RPMI7951 (cell line): ENCODE measurements around the gene MAML3. TPM values are rescaled to one million over a fixed set of nuclear protein-coding genes. Genes with fewer than 3 reads are reported as not detected.
A peak's percentile ranks its signal among the peaks of the same experiment; 100 is the strongest.
"Not testable (repeated sequence)": the region's sequence is repeated elsewhere in the genome, so short reads cannot be mapped to it uniquely, and the experiment has no call there.

Experiments
- DNase-seq: peaks from one replicate; pipeline ENCODE4 v3.0.0-alpha.2; 2012; ENCODE audit warnings: low read depth
- total RNA-seq: library from RNA; depleted of rRNA; stranded (reverse); fragments of >200 nt; shearing (Covaris generic); gene quantifications from 2 replicates; pipeline ENCODE4 v1.2.3, GENCODE V29; 2014

Gene MAML3
- total RNA-seq, 1 experiment from 2014 or later = 3.2 TPM

- no peak for DNase-seq
Measured at GRCh38 chr4:139962130-139962684, 191.8 kb downstream of the MAML3 start.

DNA sequence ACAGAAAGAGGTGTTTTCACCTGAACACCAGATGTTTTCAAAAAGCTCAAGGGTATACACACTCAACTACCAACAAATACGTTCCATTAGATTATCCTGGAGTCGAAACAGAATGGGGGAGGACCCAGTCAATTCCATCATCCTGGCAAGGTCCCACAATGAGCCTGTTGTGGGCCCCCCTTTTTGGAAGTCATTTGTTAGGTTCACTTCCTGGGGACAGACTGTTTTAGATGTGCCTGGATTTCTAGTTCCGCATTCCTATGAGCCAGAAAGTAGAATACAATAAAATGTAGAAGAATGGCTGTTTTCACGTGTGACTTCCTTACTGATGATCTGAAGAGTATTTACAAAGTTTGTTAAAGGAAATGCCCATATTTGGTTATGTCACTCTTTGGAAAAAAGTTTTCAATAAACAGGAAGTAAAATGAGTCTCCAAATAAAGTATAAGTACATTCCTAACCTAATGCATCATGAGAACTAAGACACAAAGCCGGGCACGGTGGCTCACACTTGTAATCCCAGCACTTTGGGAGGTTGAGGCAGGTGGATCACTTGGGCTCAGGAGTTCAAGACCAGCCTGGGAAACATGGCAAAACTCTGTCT is 192.5 kb downstream of the MAML3 start:
- no peak for DNase-seq

GRCh38 chr4:139959396-139959795 is 194.6 kb downstream of the MAML3 start:
- no peak for DNase-seq

GRCh38 chr4:139958739-139959098 is 195.3 kb downstream of the MAML3 start:
- DNase-seq = no peak

DNA sequence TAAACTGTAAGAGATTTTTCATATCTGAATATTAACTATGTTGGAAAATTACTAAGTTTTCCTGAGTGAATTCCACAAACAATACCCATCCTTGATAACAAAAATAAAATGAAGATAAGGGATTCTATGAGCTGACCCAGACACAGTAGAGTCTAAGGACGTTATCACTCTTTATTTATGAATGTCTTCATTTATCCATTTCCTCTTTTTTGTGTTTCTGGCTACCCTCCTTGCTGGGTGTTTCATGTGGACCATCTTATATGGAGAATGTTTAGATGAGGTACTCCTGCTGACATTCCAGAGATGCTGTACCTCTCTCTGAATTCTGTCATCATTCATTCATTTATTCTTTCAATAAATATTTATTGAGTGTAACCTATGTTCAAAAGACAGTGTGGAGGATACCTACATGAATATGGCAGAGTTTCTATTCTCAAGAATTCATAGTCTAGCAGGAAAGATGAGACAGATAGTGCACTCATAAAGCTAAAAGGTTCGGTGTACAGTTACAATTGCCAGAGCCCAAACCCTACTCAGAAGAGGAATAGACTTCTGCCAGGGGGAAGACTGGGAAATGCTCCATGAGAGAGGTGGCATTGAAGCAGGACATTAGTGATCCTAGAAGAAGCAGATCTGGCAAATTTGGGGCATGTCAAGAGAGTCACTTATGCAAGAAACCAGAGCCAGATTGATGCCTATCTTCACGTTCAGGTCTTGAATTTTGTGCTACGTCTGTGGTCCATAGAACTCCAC is 195.8 kb downstream of the MAML3 start:
- no peak for DNase-seq

GRCh38 chr4:139957065-139957464 is 196.9 kb downstream of the MAML3 start:
- no peak for DNase-seq

DNA sequence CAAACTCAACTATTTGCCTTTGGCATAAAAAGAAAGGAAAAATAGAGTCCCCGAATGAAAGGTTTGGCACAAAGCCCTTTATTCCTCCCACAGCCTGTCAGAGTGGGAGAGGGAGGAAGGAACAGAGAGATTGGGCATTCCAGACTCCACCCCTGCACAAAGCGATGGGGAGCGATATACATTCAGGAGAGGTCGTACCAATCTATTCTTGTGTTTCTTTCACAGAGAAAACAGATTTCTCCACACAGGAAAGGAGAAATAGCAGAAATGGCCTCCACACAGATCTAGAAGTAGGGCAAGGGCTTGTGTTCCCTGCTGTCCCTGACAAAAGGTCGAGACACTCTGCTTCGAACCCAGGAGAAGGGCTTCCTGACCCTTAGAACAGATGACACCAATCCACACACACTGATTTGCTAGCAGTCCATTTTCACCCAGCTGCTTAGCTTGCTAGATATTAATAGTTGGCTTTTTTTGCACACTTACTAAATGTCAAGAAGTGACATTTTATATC is 197.4 kb downstream of the MAML3 start:
- no peak for DNase-seq

DNA sequence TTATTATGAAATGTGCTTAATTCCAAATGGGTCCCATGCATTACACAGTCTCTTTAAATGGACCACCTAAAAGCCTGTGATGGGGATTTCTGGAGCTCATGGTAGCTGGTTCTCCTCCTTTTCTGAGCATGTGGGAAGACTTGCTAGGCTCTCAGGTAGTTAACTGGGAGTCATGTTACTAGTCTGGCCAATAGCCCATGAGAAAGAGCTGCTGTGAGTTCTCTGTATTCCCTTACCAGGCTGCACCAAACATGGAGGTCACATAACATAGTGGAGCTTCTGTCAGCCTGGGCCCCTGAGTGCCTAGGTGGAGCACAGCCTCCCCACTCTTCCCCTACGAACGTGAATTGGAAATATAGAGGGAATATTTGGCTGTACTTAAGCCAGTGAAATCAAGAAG is 198.4 kb downstream of the MAML3 start:
- no peak for DNase-seq

DNA sequence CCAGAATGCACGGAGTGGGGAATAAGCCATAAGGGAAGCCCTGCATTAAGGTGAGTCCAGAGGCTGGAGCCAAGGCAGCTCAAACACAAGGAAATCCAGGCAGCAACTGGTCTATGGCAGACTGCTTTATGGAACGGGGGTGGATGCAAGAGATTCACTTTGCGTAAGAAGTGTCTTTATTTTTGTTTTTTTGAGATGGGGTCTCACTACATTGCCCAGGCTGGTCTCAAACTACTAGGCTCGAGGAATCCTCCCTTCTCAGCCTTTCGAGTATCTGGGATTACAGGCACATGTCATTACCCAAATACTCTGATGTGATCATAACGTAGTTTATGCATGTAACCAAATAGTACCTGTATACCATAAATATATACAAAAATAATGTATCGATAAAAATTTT is 199.5 kb downstream of the MAML3 start:
- DNase-seq = no peak

DNA sequence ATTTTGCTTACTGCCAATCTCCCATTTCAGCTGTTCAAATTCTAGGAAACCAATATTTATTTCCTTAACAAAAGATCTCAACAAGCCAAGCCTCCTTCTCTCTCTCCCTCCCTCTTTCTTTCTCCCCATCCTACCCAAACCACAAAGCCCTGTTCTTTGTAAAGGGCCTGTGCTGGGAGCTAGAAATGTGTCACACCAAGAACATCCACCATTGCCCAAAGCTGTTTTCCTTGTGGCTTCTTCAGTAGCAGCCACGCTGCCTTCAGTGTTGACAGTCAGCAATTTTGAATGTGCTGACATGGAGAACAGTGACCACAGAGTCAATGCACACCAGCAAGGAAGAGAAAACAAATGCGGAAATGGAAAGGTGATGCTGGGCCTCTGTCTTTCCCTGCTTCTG is 203.0 kb downstream of the MAML3 start:
- DNase-seq = peak; percentile 92

DNA sequence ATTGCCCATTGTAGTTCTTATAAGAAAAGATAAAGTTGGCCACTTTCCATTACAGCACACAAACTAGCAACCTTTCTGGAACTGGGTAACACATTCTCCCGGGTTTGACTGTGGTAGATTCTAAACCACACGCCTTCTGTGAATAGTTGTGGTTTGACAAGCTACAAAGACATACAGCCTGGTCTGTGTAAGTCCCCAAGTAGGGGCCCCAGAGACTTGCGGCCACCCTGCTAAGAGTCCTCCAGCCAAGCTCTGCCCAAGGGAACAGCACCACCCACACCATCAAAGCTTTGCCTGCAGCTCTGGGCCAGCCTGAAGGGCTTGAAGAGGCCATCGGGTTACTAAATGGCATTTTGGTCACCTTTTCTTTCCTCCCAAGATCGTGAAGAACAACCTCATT is 203.4 kb downstream of the MAML3 start:
- DNase-seq = peak; percentile 89

DNA sequence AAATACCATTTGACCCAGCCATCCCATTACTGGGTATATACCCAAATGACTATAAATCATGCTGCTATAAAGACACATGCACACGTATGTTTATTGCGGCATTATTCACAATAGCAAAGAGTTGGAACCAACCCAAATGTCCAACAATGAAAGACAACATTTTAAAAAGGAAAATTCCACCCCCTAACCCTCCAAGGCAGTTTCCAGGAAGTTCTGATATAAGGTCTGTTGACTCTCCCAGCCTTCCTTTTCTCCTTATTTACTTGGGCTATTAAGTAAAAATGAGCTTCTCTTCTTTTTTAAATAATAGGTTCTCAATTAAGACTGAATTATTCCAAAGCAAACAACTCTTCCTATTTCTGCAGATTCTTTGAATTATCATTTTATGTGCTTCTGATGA is 209.1 kb downstream of the MAML3 start:
- not testable (repeated sequence) for DNase-seq

GRCh38 chr4:139943277-139943676 is 210.7 kb downstream of the MAML3 start:
- DNase-seq = no peak

DNA sequence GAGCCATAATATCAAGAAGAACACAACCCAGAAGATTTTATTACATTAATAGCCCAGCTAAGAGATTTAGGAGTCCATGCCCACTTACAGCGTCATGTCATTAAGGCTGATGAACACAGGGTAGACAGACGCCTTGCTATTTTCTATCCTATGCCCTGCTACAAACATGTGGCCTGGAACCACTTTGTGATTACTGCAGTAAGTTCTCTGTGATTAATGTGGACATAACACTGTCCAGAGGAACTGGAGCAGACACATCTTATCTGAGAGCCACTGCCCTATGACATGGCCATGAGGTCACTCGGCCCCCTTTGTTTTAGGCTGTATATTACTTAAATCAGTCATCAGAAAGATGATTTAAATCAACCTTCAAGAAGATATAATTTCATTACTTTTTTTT is 211.7 kb downstream of the MAML3 start:
- DNase-seq = no peak

DNA sequence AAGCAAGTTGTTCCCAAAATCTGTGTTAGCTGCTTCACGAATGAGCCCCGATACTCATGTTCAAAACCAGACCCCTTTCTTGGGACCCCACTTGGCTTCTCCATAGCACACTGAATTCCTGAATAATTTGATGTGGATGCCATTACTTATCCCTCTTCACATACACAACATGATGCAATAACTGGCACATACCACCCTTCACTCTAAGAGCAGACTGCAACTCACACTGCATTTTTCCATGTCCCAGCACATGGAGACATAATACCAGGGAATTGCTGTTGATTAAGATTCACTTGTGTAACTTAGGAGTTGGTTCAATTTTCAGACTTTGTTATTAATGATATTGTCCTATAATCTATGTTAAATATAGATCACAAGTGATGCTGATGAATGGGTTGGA is 213.4 kb downstream of the MAML3 start:
- DNase-seq = no peak

- DNase-seq = no peak
Measured at GRCh38 chr4:139938414-139938813, 215.6 kb downstream of the MAML3 start.

- DNase-seq = no peak
Measured at GRCh38 chr4:139935911-139936310, 218.1 kb downstream of the MAML3 start.

- no peak for DNase-seq
Measured at GRCh38 chr4:139934708-139935195, 219.2 kb downstream of the MAML3 start.

DNA sequence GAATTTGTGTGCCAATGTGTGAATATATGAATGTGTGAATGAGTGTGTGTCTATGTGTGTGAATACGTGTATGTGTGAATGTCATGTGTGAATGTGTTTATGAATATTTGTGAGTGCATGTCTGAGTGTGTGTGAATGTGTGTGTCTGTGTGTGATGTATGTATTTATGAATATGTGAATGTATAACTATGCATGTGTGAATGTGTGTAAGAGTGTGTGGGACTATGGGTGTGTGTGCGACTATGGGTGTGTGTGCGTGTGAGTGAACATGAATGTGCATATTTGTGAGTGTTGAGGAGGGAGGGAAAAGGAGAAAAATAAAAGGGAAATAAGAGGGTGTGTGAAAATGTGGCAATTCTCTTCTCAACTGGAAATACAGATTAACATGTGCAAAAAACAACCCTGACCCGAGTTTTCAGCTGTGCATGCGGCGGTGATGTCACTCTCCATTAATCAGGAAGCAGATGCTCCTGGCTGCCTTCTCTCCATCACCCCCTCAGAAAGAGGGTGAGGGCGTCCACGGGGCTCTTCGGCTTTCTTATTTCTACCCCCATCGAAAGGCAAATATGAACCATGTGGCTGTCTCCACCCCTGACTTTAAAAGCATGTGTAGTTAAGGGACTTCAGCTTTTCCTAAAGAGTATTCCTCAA is 219.8 kb downstream of the MAML3 start:
- no peak for DNase-seq

- no peak for DNase-seq
Measured at GRCh38 chr4:139933541-139933940, 220.4 kb downstream of the MAML3 start.

DNA sequence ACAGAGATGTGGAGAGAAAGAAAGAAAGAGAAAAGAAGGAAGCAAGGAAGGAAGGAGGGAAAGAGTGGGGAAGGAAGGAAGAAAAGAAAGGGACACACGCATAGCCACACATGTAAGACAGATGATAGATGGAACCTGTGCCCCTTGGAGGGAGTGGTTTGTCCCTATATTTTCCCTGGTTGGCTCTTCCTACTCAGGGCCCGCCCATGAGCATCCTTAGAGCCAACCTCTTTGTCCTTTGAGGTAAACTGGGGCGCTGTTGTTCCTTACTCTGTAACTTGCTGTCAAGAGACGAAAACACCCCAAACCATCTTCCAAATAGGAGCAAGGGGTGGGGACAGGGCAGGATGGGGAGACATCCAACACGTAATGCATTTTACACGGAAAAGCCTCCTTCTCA is 220.9 kb downstream of the MAML3 start:
- no peak for DNase-seq

- no peak for DNase-seq
Measured at GRCh38 chr4:139924782-139925181, 229.2 kb downstream of the MAML3 start.
